Right lobe of liver (tissue), 6 donors: ENCODE results near the gene SP5. TPM values are rescaled to one million over a fixed set of nuclear protein-coding genes. Genes with fewer than 3 reads are reported as not detected.

Source experiments
- ATAC-seq, 4 donors: fragments of 200-7000 bp; cut with Tn5 transposase; one replicate each; pipeline ENCODE4 v1.9.1; 2020; ENCODE audit warnings: mild to moderate bottlenecking in 4 of 4, moderate library complexity in 4 of 4
- DNase-seq, 3 donors: peaks; one replicate each; pipeline ENCODE4 v3.0.0-alpha.2; 2020
- H3K27ac ChIP-seq, 3 donors: fragments of 200-600 bp; one replicate each; pipeline ENCODE4 v1.8.0; 2022
- H3K27me3 ChIP-seq, 2 donors: fragments of 200-600 bp; one replicate each; pipeline ENCODE4 v1.8.0; 2022
- H3K36me3 ChIP-seq, 4 donors: fragments of 200-600 bp; sonication (generic) in 1 of 4; one replicate each; pipeline versions ENCODE4 v1.5.1 to v1.8.0; 2017 to 2022; ENCODE audit warnings: control low read depth in 1 of 4
- H3K4me1 ChIP-seq, 4 donors: fragments of 200-600 bp; sonication (generic) in 1 of 4; one replicate each; pipeline versions ENCODE4 v1.5.1 to v1.8.0; 2017 to 2022; ENCODE audit warnings: control low read depth in 1 of 4
- H3K4me3 ChIP-seq, 3 donors: fragments of 200-600 bp; one replicate each; pipeline ENCODE4 v1.8.0; 2022
- H3K9me3 ChIP-seq, 4 donors: fragments of 200-600 bp; sonication (generic) in 1 of 4; one replicate each; pipeline versions ENCODE4 v1.5.1 to v1.8.0; 2017 to 2022; ENCODE audit warnings: control low read depth in 1 of 4
- CTCF ChIP-seq, 4 donors: fragments of 200-600 bp in 3 of 4; fragments of 450-650 bp in 1 of 4; IDR thresholded peaks; one replicate each; pipeline versions ENCODE4 v1.5.1 to v1.8.0; 2016 to 2022; ENCODE audit warnings: antibody characterized with exemption in 4 of 4, mild to moderate bottlenecking in 2 of 4
- POLR2A ChIP-seq: fragments of 450-650 bp; IDR thresholded peaks from one replicate; pipeline ENCODE4 v1.6.1; 2017; ENCODE audit warnings: antibody characterized with exemption, mild to moderate bottlenecking
- WGBS: methylation state at CpG from one replicate; pipeline ENCODE4 v1.1.6; 2018; ENCODE audit warnings: low coverage, low lambda C conversion rate; ENCODE audit not compliant: insufficient coverage; ENCODE audit errors: missing lambda C conversion rate; 5-methylcytosine and 5-hydroxymethylcytosine counted together
- intact Hi-C, 2 donors: fragments of 100-400 bp; cut with DNase I; formaldehyde crosslinking; loops; one replicate each; pipeline versions ENCODE4 v1.11.2 to v1.14.1; 2022
- total RNA-seq, 6 experiments: library from RNA; depleted of rRNA in 2 of 6; stranded (reverse); fragments of >200 nt in 2 of 6; fragmentation: NEBNext Ultra II Directional in 3 of 6; extraction: Animal tissue kit (Norgen Biotek cat#: 25700) in 3 of 6; gene quantifications; one replicate each; pipeline versions ENCODE4 v1.1.0 to v1.2.4, GENCODE V29; 2016 to 2023
- donor health status: DM: no; HTN: yes; CAD: no.
- donor health status: DM: no; HTN: no; CAD: no.
- donor health status: DM: no; HTN: no; CAD: no.
- donor health status: DM: no; HTN: yes; CAD: no.
- donor health status: DM: no; HTN: yes; CAD: no.

Gene SP5
- total RNA-seq, 6 experiments from 2014 or later: 1.4 to 16.0 (median 1.9) TPM

- Histone ChIP-seq H3K4me3 (no peak overlapping the region), H3K4me1 (peaks cover 0 to 4% (median 0%) of the 10 kb centered on the region in 4 donors), H3K27ac (no peak overlapping the region), H3K36me3 (no peaks in the 10 kb centered on the region), H3K27me3 (no peaks in the 10 kb centered on the region), H3K9me3 (no peaks in the 10 kb centered on the region)
- 78% methylated on average over 3 of the region's 3 CpGs for WGBS
- ATAC-seq (no peak), DNase-seq (no peak)
- intact Hi-C loops: no loop called here
- TF ChIP-seq CTCF (IDR thresholded peaks at IDR 0.05): no peak
- no peak for TF ChIP-seq POLR2A
These were observed 23.9 kb downstream of the SP5 start for GRCh38 chr2:170739048-170739447.

GRCh38 chr2:170739507-170740046, 24.4 kb downstream of the SP5 start:
- H3K4me3 ChIP-seq: no peak overlapping the region
- no peak for ATAC-seq
- H3K27ac ChIP-seq: no peak overlapping the region
- TF ChIP-seq CTCF (IDR thresholded peaks at IDR 0.05) (no peak), POLR2A (no peak)
- DNase-seq: no peak
- H3K27me3 ChIP-seq: no peaks in the 10 kb centered on the region
- WGBS: 85% methylated on average over 3 of the region's 3 CpGs
- H3K36me3 ChIP-seq: no peaks in the 10 kb centered on the region
- intact Hi-C loops: no loop called here
- H3K4me1 ChIP-seq: peaks cover 0 to 6% (median under 1%) of the 10 kb centered on the region in 4 donors
- H3K9me3 ChIP-seq: no peaks in the 10 kb centered on the region

- 70% methylated on average over 3 of the region's 4 CpGs for WGBS
- Histone ChIP-seq H3K36me3 (no peaks in the 10 kb centered on the region), H3K27me3 (no peaks in the 10 kb centered on the region), H3K27ac (no peak overlapping the region), H3K4me3 (no peak overlapping the region), H3K9me3 (no peaks in the 10 kb centered on the region), H3K4me1 (peaks cover 0 to 9% (median 2%) of the 10 kb centered on the region in 4 donors)
- intact Hi-C loops: no loop called here
- DNase-seq (peak in 1 of 3 donors; percentile 46), ATAC-seq (no peak)
- TF ChIP-seq CTCF (IDR thresholded peaks at IDR 0.05): no peak
- no peak for TF ChIP-seq POLR2A
These were observed 25.5 kb downstream of the SP5 start for GRCh38 chr2:170740660-170741059.

- H3K9me3 ChIP-seq: no peaks in the 10 kb centered on the region
- no peak for TF ChIP-seq CTCF (IDR thresholded peaks at IDR 0.05)
- TF ChIP-seq POLR2A: no peak
- H3K27me3 ChIP-seq: no peaks in the 10 kb centered on the region
- DNase-seq (no peak), ATAC-seq (no peak)
- no peaks in the 10 kb centered on the region for H3K36me3 ChIP-seq
- no peak overlapping the region for H3K27ac ChIP-seq
- 81% methylated on average over 3 of the region's 3 CpGs for WGBS
- intact Hi-C loops: no loop called here
- peaks cover 0 to 9% (median 2%) of the 10 kb centered on the region in 4 donors for H3K4me1 ChIP-seq
- H3K4me3 ChIP-seq: no peak overlapping the region
These were observed 26.9 kb downstream of the SP5 start for GRCh38 chr2:170742000-170742399.
